Neural cell (in vitro differentiated cells): ENCODE data around the gene SPECC1.
"Not testable (repeated sequence)": the region's sequence is repeated elsewhere in the genome, so short reads cannot be mapped to it uniquely, and the experiment has no call there.

Experiments used
- EP300 ChIP-seq: fragments of 450-650 bp; conservative IDR thresholded peaks from 2 replicates; pipeline ENCODE4 v1.6.1; 2014; ENCODE audit warnings: antibody characterized with exemption, mild to moderate bottlenecking, moderate library complexity; ENCODE audit not compliant: poor library complexity, severe bottlenecking
- EZH2 ChIP-seq: fragments of 200-600, 300-800 bp; shearing (Covaris generic), sonication (generic); IDR thresholded peaks from 2 replicates; pipeline ENCODE4 v1.6.1; 2014; ENCODE audit warnings: antibody characterized with exemption, low read length, borderline replicate concordance, mild to moderate bottlenecking; ENCODE audit not compliant: insufficient read depth, poor library complexity, severe bottlenecking
- TF ChIP-seq, protein P1 (sequence below): fragments of 450-650 bp; IDR thresholded peaks from 2 replicates; pipeline ENCODE4 v1.5.1; 2014; ENCODE audit warnings: antibody characterized with exemption, mild to moderate bottlenecking, moderate library complexity; ENCODE audit not compliant: poor library complexity, severe bottlenecking
- TF ChIP-seq, protein P2 (sequence below): IDR thresholded peaks from 2 replicates; pipeline ENCODE4 v1.6.1; 2012; ENCODE audit warnings: borderline replicate concordance

DNA sequence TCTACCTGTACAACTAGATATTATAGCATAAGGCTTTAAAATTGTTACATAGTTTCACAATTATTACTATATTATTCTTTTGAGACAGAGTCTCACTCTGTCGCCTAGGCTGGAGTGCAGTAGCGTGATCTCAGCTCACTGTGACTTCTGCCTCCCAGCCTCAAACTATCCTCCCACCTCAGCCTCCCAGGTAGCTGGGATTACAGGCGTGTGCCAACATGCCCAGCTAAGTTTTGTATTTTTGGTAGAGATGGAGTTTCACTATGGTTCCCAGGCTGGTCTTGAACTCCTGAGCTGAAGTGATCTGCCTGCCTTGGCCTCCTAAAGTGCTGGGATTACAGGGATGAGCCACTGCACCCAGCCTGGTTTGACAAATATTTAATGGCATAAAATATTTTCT, 67.0 kb downstream of the SPECC1 start:
- TF ChIP-seq, protein P1, sequence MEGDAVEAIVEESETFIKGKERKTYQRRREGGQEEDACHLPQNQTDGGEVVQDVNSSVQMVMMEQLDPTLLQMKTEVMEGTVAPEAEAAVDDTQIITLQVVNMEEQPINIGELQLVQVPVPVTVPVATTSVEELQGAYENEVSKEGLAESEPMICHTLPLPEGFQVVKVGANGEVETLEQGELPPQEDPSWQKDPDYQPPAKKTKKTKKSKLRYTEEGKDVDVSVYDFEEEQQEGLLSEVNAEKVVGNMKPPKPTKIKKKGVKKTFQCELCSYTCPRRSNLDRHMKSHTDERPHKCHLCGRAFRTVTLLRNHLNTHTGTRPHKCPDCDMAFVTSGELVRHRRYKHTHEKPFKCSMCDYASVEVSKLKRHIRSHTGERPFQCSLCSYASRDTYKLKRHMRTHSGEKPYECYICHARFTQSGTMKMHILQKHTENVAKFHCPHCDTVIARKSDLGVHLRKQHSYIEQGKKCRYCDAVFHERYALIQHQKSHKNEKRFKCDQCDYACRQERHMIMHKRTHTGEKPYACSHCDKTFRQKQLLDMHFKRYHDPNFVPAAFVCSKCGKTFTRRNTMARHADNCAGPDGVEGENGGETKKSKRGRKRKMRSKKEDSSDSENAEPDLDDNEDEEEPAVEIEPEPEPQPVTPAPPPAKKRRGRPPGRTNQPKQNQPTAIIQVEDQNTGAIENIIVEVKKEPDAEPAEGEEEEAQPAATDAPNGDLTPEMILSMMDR = not testable (repeated sequence)
- TF ChIP-seq, protein P2, sequence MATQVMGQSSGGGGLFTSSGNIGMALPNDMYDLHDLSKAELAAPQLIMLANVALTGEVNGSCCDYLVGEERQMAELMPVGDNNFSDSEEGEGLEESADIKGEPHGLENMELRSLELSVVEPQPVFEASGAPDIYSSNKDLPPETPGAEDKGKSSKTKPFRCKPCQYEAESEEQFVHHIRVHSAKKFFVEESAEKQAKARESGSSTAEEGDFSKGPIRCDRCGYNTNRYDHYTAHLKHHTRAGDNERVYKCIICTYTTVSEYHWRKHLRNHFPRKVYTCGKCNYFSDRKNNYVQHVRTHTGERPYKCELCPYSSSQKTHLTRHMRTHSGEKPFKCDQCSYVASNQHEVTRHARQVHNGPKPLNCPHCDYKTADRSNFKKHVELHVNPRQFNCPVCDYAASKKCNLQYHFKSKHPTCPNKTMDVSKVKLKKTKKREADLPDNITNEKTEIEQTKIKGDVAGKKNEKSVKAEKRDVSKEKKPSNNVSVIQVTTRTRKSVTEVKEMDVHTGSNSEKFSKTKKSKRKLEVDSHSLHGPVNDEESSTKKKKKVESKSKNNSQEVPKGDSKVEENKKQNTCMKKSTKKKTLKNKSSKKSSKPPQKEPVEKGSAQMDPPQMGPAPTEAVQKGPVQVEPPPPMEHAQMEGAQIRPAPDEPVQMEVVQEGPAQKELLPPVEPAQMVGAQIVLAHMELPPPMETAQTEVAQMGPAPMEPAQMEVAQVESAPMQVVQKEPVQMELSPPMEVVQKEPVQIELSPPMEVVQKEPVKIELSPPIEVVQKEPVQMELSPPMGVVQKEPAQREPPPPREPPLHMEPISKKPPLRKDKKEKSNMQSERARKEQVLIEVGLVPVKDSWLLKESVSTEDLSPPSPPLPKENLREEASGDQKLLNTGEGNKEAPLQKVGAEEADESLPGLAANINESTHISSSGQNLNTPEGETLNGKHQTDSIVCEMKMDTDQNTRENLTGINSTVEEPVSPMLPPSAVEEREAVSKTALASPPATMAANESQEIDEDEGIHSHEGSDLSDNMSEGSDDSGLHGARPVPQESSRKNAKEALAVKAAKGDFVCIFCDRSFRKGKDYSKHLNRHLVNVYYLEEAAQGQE = not testable (repeated sequence)
- TF ChIP-seq EP300, EZH2: not testable (repeated sequence)
